Tibial artery (tissue), 4 donors: ENCODE results near the gene TK1.

Experiments
- DNase-seq, 2 donors: peaks; one replicate each; pipeline ENCODE4 v3.0.0-alpha.2; 2019
- H3K27ac ChIP-seq, 2 donors: fragments of 200-600 bp; sonication (generic) in 1 of 2; 1 replicate in 1 of 2; 2 replicates in 1 of 2; pipeline ENCODE4 v1.5.1; 2018 to 2019; ENCODE audit warnings: mild to moderate bottlenecking in 1 of 2
- H3K27me3 ChIP-seq, 2 donors: fragments of 200-600 bp; sonication (generic) in 1 of 2; one replicate each; pipeline versions ENCODE4 v1.5.1 to v1.6.0; 2016 to 2019
- H3K36me3 ChIP-seq, 3 donors: fragments of 200-600 bp; sonication (generic) in 2 of 3; one replicate each; pipeline ENCODE4 v1.5.1; 2016 to 2019; ENCODE audit warnings: mild to moderate bottlenecking in 2 of 3
- H3K4me1 ChIP-seq, 4 donors: fragments of 200-600 bp; sonication (generic) in 2 of 4; 1 replicate in 3 of 4; 2 replicates in 1 of 4; pipeline ENCODE4 v1.5.1; 2016 to 2019
- H3K4me3 ChIP-seq, 2 donors: fragments of 200-600 bp; sonication (generic) in 1 of 2; 1 replicate in 1 of 2; 2 replicates in 1 of 2; pipeline ENCODE4 v1.5.1; 2018 to 2019; ENCODE audit warnings: mild to moderate bottlenecking in 2 of 2
- H3K9me3 ChIP-seq, 3 donors: fragments of 200-600 bp; sonication (generic) in 1 of 3; one replicate each; pipeline ENCODE4 v1.5.1; 2016 to 2019
- CTCF ChIP-seq, 2 experiments: fragments of 200-600 bp in 1 of 2; fragments of 450-650 bp in 1 of 2; IDR thresholded peaks; one replicate each; pipeline ENCODE4 v1.5.1; 2017 to 2019; ENCODE audit warnings: antibody characterized with exemption in 2 of 2, mild to moderate bottlenecking in 1 of 2, moderate library complexity in 1 of 2
- intact Hi-C: fragments of 100-400 bp; cut with DNase I; formaldehyde crosslinking; loops from one replicate; pipeline ENCODE4 v1.15.0; 2023; ENCODE audit warnings: low total_unique reads

Gene TK1

GRCh38 chr17:78231991-78232858 is 45.4 kb upstream of the TK1 start:
- Histone ChIP-seq H3K4me1 (peaks cover 0 to 8% (median 2%) of the 10 kb centered on the region in 4 donors), H3K27me3 (peaks cover 0 to 49% of the 10 kb centered on the region in 2 donors), H3K9me3 (no peaks in the 10 kb centered on the region), H3K4me3 (no peak overlapping the region), H3K27ac (no peak overlapping the region), H3K36me3 (no peaks in the 10 kb centered on the region)
- TF ChIP-seq CTCF (IDR thresholded peaks at IDR 0.05), result no peak
- intact Hi-C loops, result no loop called here
- no peak for DNase-seq

DNA sequence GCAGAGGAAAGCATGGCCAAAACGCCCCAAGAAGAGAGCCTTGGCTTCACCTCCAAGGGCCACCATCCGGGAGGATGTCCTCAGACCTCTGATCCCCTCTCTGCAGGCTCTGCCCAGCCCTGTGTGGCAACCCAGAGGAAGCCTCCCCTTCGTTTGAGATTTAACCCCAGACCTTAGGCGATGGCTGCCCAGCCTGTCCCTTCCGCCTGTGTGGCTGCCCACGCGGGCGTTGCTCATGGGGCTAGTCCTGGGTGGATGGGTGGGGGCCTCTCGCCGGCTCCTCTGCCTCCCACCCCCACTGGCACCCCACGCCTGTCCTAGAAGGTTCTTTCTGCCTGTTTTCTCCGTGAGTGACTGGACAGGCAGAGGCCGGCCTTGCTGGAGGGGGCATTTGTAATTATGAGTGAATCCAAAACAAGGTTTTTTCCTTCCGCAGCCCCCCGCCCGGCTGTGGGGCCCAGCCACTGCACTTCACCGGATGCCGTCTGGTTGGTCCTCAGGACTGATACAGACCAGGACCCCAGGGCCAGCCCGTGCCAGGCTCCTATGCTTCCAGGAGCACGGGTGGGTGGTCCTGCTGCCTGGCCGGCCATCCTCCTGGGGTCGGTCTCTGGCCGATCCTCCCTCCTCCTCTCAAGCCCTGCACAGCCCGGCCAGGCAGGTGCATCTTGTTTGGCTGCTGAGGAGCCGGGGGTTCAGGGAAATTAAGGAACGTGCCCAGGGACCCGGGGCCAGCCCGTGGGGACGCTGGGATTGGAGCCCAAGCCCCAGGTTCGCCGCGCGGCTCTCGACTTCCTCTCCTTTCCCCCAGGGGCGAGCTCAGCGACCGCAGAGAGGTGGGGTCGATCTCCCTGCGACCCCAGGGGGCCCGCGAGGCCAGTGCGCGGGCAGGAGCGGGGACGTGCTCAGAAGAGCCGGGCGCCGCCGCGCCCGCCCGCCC is 44.4 kb upstream of the TK1 start, which contains the start of gene TMEM235:
TSS of gene TMEM235 (plus strand) at position 636 of the 940 bp plus-strand sequence. CDS start 393 bp downstream, outside the sequence.
- intact Hi-C loops, result no loop called here
- no peak within 1 kb of the TSS for H3K27ac ChIP-seq
- TF ChIP-seq CTCF (IDR thresholded peaks at IDR 0.05), result no peak

DNA sequence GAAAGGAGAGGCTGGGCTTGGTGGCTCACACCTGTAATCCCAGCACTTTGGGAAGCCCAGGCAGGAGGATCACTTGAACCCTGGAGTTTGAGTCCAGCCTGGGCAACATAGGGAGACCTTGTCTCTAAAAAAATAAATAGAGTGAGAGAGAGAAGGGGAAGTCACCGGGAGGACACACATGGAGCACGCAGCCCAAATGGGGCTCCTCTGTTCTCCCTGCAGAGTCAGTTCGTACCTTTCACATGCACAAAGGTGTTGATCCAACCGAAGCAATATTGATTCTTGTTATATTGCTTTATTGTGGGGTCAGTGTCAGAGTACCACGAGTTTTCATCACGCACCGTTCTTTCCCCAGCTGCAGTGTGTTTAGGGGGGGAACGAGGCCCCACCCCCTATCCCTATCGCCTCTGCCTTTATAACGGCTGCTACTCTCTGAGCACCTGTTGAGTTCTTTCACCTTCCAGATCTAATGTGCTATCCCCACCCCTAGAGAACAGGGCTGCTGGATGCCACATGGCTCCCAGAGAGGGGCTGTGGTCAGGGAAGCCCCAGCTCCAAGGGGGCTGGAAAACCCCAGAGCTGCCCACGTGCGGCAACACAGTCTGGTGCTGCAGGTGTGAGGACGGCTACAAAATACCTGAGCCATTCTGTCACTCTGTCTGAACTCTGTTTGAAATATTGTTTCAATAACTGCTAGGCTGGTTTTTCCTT is 43.6 kb upstream of the TK1 start:
- intact Hi-C loops, result no loop called here
- TF ChIP-seq CTCF (IDR thresholded peaks at IDR 0.05), result no peak
- no peak overlapping the region for H3K27ac ChIP-seq
- DNase-seq, result no peak
- H3K4me3 ChIP-seq, result no peak overlapping the region
- H3K36me3 ChIP-seq, result no peaks in the 10 kb centered on the region
- peaks cover 0 to 43% of the 10 kb centered on the region in 2 donors for H3K27me3 ChIP-seq
- no peaks in the 10 kb centered on the region for H3K9me3 ChIP-seq
- H3K4me1 ChIP-seq, result peaks cover 0 to 8% (median 2%) of the 10 kb centered on the region in 4 donors

More for the DNA sequence above, 44.4 kb upstream of the TK1 start, which contains the start of gene TMEM235:
- Histone ChIP-seq H3K4me3 (no peak within 1 kb of the TSS), H3K4me1 (peaks cover 0 to 8% (median 2%) of the 10 kb centered on the region in 4 donors), H3K9me3 (no peaks in the 10 kb centered on the region), H3K27me3 (peaks cover 0 to 49% of the 10 kb centered on the region in 2 donors), H3K36me3 (no peaks in the 10 kb centered on the region)
- DNase-seq, result no peak

GRCh38 chr17:78228176-78228575 is 41.3 kb upstream of the TK1 start:
- Histone ChIP-seq H3K36me3 (no peaks in the 10 kb centered on the region), H3K27me3 (peaks cover 0 to 34% of the 10 kb centered on the region in 2 donors), H3K27ac (no peak overlapping the region), H3K4me3 (no peak overlapping the region), H3K9me3 (no peaks in the 10 kb centered on the region), H3K4me1 (peaks cover 0 to 8% (median 2%) of the 10 kb centered on the region in 4 donors)
- DNase-seq, result no peak
- TF ChIP-seq CTCF (IDR thresholded peaks at IDR 0.05), result no peak
- intact Hi-C loops, result no loop called here

DNA sequence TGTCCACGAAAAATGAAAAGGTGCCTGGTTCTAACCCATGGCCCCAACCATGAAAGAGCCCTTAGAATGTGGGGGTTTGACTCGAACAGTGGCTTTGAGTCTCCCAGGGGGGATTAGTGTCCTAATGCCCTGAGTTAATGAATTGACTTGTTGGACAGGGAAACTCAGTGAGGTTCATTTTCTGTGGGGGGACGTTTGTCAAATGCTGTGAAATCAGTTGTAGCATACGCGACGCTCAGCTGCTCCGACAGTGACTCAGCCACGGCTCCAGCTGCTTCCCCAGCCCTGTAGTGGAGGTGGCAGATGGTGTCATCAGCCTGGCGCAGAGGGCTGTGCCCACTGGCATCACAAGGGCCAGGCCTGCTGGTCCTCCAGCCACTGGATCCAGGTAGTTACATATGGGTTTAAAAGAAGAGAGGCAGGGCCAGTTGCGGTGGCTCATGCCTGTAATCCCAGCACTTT is 40.6 kb upstream of the TK1 start:
- TF ChIP-seq CTCF (IDR thresholded peaks at IDR 0.05), result no peak
- Histone ChIP-seq H3K4me1 (peaks cover 0 to 8% (median 2%) of the 10 kb centered on the region in 4 donors), H3K36me3 (no peaks in the 10 kb centered on the region), H3K27me3 (peaks cover 0 to 27% of the 10 kb centered on the region in 2 donors), H3K4me3 (no peak overlapping the region), H3K27ac (no peak overlapping the region), H3K9me3 (no peaks in the 10 kb centered on the region)
- intact Hi-C loops, result no loop called here
- DNase-seq, result no peak
